ENCODE data around the gene CCDC87. TPM values are rescaled to one million over a fixed set of nuclear protein-coding genes. Genes with fewer than 3 reads are reported as not detected.

Gene CCDC87, protein sequence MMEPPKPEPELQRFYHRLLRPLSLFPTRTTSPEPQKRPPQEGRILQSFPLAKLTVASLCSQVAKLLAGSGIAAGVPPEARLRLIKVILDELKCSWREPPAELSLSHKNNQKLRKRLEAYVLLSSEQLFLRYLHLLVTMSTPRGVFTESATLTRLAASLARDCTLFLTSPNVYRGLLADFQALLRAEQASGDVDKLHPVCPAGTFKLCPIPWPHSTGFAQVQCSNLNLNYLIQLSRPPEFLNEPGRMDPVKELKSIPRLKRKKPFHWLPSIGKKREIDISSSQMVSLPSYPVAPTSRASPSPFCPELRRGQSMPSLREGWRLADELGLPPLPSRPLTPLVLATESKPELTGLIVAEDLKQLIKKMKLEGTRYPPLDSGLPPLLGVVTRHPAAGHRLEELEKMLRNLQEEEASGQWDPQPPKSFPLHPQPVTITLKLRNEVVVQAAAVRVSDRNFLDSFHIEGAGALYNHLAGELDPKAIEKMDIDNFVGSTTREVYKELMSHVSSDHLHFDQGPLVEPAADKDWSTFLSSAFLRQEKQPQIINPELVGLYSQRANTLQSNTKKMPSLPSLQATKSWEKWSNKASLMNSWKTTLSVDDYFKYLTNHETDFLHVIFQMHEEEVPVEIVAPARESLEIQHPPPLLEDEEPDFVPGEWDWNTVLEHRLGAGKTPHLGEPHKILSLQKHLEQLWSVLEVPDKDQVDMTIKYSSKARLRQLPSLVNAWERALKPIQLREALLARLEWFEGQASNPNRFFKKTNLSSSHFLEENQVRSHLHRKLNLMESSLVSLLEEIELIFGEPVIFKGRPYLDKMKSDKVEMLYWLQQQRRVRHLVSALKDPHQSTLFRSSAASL
- total RNA-seq, result 0.44 and 1.3 TPM in 2 replicates

GRCh38 chr11:66592457-66593302, at the start of gene CCDC87, which contains the start of gene CCS:
TSS of gene CCDC87 (minus strand) at chr11:66593063. CDS start at chr11:66593015, 48 bp downstream.
TSS of gene CCS (plus strand) at chr11:66593185. CDS start at chr11:66593262, 77 bp downstream.

GRCh38 chr11:66638177-66639065, 45.6 kb upstream of the CCDC87 start, which contains the start of gene RBM4:
TSS of gene RBM4 (plus strand) at chr11:66638703. CDS start at chr11:66639712, 1,009 bp downstream.

GRCh38 chr11:66616379-66617154, 23.7 kb upstream of the CCDC87 start, which contains the start of gene RBM14:
TSS of gene RBM14 (plus strand) at chr11:66616630. CDS start at chr11:66616721, 91 bp downstream.

DNA sequence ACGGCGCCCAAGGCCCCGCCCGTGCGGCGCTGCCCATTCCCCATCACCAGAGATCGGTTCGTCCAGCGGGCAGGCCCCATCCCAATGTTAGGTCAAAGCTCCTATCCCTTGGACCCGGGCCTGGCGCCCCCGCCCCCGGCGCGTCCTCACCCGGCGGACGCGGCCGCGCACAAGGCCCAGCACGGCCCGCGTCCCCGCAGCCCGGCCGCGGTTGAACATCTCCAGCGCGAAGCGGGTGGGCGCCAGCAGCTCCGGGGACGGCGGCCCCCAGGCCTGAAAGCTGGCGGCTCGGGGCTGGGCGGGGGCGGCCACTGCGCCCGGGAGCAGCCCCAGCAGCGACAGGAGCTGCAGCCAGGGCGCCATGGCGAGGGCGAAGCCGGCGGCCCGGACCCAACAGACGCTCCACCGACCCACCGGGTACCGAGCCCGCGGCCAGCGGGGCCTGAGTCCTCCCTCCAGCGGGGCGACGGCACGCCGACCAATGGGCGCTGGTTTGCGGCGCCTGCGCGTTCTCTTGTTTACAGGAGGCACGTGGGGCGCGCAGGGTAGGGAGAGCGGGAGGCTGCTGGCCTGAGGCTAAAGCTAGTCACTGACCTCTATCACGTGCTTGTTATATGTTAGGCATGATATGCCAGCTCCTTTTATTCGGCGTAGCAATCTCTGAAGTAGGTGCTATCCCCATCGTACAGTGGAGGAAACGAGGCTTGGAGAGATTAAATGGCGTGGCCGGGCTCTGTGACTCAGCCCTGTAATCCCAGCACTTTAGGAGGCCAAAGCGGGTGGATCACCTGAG, 24.5 kb downstream of the CCDC87 start, which contains the start of gene CTSF:
Gene CTSF (minus strand): TSS at position 483 of the 793 bp plus-strand sequence. CDS start 120 bp downstream, at position 363.

GRCh38 chr11:66546368-66546965, 46.4 kb downstream of the CCDC87 start, which contains the start of gene ACTN3:
TSS of gene ACTN3 (plus strand) at chr11:66546903. CDS start at chr11:66546938, 35 bp downstream.

DNA sequence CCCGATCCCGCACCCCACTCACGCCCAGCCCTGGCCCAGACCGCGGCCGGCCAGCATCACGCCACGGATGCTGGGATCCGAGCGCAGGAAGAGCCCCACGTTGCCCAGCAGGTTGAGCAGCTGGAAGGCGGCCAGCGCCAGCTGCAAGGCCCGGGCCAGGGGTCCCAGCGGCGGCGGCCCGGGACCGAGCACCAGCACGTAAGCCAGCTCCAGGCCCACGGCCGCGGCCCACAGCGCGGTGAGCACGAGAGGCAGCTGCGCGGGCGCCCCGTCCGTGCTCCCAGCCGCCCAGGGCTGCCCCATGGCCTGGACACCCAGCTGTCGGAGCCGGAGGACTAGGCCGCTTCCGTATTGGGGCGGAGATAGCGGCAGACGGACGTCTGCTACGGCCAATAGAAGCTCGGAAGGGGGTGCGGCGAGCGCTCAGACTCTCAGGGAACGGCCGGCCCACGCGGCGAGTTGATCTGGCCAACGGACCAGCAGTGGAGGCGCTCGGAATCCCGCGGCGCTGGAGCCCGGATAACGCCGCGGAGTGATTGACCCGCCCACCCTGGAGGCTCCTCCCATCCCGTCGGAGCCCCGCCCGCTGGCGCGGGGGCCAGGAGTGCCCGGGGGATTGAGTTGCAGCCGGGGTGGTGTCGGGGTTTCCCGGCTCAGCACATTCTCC, 47.0 kb downstream of the CCDC87 start, which contains the start of gene ZDHHC24:
Gene ZDHHC24 (minus strand): TSS at position 348 of the 667 bp plus-strand sequence. CDS start 45 bp downstream, at position 303.

Other genes with a start within 250 kb of the CCDC87 start
- gene BRMS1, start 248.0 kb downstream of the CCDC87 start, total RNA-seq, result 29.3 and 43.7 TPM in 2 replicates
- gene B4GAT1, start 245.4 kb downstream of the CCDC87 start, total RNA-seq, result 28.5 and 35.6 TPM in 2 replicates
- gene SLC29A2, start 221.3 kb downstream of the CCDC87 start, total RNA-seq, result 0.20 TPM in 1 of 2 replicates, not detected in the other
- not detected in 2 replicates for gene NPAS4, start 172.0 kb downstream of the CCDC87 start, total RNA-seq
- 47.5 and 49.5 TPM in 2 replicates for gene MRPL11, start 154.2 kb downstream of the CCDC87 start, total RNA-seq
- gene PELI3, start 126.2 kb downstream of the CCDC87 start, total RNA-seq, result 6.8 and 9.0 TPM in 2 replicates
- 16.1 and 20.1 TPM in 2 replicates for gene DPP3, start 112.6 kb downstream of the CCDC87 start, total RNA-seq
- 39.4 and 49.4 TPM in 2 replicates for gene BBS1, start 82.4 kb downstream of the CCDC87 start, total RNA-seq
- 17.5 and 19.3 TPM in 2 replicates for gene ZDHHC24, start 47.0 kb downstream of the CCDC87 start, total RNA-seq
- 0.06 TPM in 1 of 2 replicates, not detected in the other for gene ACTN3, start 46.2 kb downstream of the CCDC87 start, total RNA-seq
- 105 and 122 TPM in 2 replicates for gene CTSF, start 24.5 kb downstream of the CCDC87 start, total RNA-seq
- gene CCS, start 122 bp upstream of the CCDC87 start, total RNA-seq, result 55.0 and 56.5 TPM in 2 replicates
- gene RBM14, start 23.6 kb upstream of the CCDC87 start, total RNA-seq, result 23.3 and 27.1 TPM in 2 replicates
- gene RBM4, start 45.6 kb upstream of the CCDC87 start, total RNA-seq, result 70.0 and 93.0 TPM in 2 replicates
- 14.9 and 16.4 TPM in 2 replicates for gene RBM4B, start 84.8 kb upstream of the CCDC87 start, total RNA-seq
- 1.4 and 5.1 TPM in 2 replicates for gene SPTBN2, start 136.2 kb upstream of the CCDC87 start, total RNA-seq